ENCODE data around the gene SYT2. TPM values are rescaled to one million over a fixed set of nuclear protein-coding genes. Genes with fewer than 3 reads are reported as not detected.

SYT2 gene
- total RNA-seq, 4 donors from 2014 or later = 0.11 to 0.19 TPM; not detected in 2

DNA sequence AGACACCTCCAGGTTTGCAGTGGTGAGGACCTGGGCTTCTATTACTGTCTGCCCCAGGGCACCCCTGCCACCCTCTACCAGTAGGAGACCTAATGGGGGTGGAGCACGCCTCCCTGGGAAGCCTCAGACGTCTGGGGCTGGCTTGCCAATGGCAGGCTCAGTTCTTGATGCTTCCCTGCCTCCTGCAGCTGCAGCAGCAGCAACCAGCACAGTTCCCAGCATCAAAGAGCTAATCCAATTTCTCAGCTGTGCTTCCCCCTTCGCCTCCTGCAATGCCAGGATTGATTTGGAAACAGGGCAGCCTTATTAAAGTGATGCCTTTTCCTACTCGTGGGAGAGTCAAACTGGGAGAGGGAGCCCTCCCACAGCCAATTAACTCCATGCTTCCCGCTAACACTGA, 8.2 kb downstream of the SYT2 start:
- intact Hi-C loops (cut with DNase I) = no loop called here
- Histone ChIP-seq H3K27ac (replicated peaks in 1 of 4) (no peak overlapping the region), H3K27me3 (peaks cover 0 to 73% (median 0%) of the 10 kb centered on the region in 4 donors), H3K36me3 (no peaks in the 10 kb centered on the region), H3K9me3 (no peaks in the 10 kb centered on the region), H3K4me1 (no peaks in the 10 kb centered on the region), H3K4me3 (no peak overlapping the region)
- no peak for DNase-seq (ENCODE audit: extremely low spot score)
- 69% methylated on average over 3 of the region's 5 CpGs for WGBS
- no peak for TF ChIP-seq POLR2A (IDR thresholded peaks at IDR 0.05; ENCODE audit: low read depth)
- TF ChIP-seq, protein P1, sequence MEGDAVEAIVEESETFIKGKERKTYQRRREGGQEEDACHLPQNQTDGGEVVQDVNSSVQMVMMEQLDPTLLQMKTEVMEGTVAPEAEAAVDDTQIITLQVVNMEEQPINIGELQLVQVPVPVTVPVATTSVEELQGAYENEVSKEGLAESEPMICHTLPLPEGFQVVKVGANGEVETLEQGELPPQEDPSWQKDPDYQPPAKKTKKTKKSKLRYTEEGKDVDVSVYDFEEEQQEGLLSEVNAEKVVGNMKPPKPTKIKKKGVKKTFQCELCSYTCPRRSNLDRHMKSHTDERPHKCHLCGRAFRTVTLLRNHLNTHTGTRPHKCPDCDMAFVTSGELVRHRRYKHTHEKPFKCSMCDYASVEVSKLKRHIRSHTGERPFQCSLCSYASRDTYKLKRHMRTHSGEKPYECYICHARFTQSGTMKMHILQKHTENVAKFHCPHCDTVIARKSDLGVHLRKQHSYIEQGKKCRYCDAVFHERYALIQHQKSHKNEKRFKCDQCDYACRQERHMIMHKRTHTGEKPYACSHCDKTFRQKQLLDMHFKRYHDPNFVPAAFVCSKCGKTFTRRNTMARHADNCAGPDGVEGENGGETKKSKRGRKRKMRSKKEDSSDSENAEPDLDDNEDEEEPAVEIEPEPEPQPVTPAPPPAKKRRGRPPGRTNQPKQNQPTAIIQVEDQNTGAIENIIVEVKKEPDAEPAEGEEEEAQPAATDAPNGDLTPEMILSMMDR (IDR thresholded peaks at IDR 0.05) = no peak
- TF ChIP-seq EP300 (IDR thresholded peaks at IDR 0.05) = no peak
- no peak for TF ChIP-seq POLR2AphosphoS5 (IDR thresholded peaks at IDR 0.05)

DNA sequence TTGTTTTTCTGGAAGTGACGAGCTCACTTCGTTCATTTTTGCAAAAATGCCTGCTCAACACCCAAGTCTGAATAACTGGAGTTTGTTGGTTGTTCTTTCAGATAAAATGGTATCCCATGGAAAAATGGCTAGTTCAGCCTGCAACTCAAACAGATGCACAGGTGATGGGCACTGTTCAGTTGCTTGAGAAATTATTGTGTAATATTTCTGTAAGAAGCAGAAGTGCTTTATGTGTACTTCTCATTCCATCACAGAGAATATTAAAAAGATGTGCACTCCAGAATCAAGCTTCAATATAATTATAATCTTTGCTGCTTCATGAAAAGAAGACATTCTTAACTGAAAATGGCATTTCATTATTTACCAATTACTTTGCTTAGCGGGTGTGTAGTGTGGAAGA, 9.1 kb downstream of the SYT2 start:
- TF ChIP-seq POLR2AphosphoS5 (IDR thresholded peaks at IDR 0.05) (no peak), POLR2A (IDR thresholded peaks at IDR 0.05; ENCODE audit: low read depth) (no peak), EP300 (IDR thresholded peaks at IDR 0.05) (no peak)
- TF ChIP-seq, protein P1 (IDR thresholded peaks at IDR 0.05) = no peak
- intact Hi-C loops (cut with DNase I) = no loop called here
- H3K27me3 ChIP-seq = peaks cover 0 to 74% (median under 1%) of the 10 kb centered on the region in 4 donors
- H3K36me3 ChIP-seq = no peaks in the 10 kb centered on the region
- H3K4me1 ChIP-seq = no peaks in the 10 kb centered on the region
- no peaks in the 10 kb centered on the region for H3K9me3 ChIP-seq
- no peak for DNase-seq (ENCODE audit: extremely low spot score)
- WGBS = 87% methylated on average over 3 of the region's 3 CpGs
- H3K27ac ChIP-seq (replicated peaks in 1 of 4) = no peak overlapping the region
- no peak overlapping the region for H3K4me3 ChIP-seq

DNA sequence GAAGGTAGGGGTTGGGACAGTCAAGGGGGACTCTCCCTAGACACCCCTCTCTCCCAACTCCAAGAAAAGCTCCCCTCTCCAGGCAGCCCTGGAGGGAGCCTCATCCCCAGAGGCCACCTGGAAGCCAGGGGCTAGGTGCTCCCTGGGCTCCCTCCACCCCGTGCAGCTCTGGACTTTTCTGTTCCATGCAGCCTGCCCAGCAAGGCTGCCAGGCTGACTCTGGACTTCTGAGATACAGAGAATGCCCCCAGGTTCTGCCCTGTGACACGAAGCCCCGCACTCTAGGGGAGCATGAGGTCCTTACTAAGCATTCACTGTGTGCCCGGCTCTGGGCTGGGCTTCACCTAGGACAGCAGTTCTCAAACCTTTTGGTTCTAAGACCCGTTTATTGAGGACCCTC, 10.2 kb downstream of the SYT2 start:
- no peak for DNase-seq (ENCODE audit: extremely low spot score)
- Histone ChIP-seq H3K27me3 (peaks cover 0 to 74% (median 2%) of the 10 kb centered on the region in 4 donors), H3K4me3 (no peak overlapping the region), H3K9me3 (no peaks in the 10 kb centered on the region), H3K27ac (replicated peaks in 1 of 4) (no peak overlapping the region), H3K36me3 (no peaks in the 10 kb centered on the region), H3K4me1 (no peaks in the 10 kb centered on the region)
- intact Hi-C loops (cut with DNase I) = no loop called here
- 71% methylated on average over 4 of the region's 5 CpGs for whole genome bisulfite sequencing
- no peak for TF ChIP-seq POLR2AphosphoS5 (IDR thresholded peaks at IDR 0.05)
- TF ChIP-seq, protein P1 (IDR thresholded peaks at IDR 0.05) = no peak
- no peak for TF ChIP-seq EP300 (IDR thresholded peaks at IDR 0.05)
- TF ChIP-seq POLR2A (IDR thresholded peaks at IDR 0.05; ENCODE audit: low read depth) = no peak

DNA sequence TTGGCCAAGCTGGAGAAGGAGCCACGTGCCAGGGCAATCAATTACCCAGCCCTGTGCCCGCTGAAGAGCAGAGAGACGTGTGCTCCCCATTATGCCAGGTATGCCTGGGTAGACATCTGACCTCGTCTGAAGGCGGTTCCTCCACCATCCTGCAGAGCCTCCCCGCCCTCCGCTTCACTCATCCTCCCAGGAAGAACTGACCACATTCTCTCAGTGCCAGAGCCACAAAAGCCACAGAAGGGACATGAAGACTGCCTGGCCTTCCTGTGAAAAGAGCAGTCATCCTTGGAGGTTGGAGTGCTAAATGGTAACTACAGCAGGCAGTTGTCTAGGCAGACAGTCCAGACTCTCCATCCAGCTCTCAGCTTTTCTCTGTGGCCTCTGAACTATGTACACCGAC, 12.0 kb downstream of the SYT2 start:
- Histone ChIP-seq H3K4me1 (no peaks in the 10 kb centered on the region), H3K36me3 (no peaks in the 10 kb centered on the region), H3K27ac (replicated peaks in 1 of 4) (no peak overlapping the region), H3K9me3 (no peaks in the 10 kb centered on the region), H3K27me3 (peaks cover 0 to 71% (median 2%) of the 10 kb centered on the region in 4 donors), H3K4me3 (no peak overlapping the region)
- 66% methylated on average over 8 of the region's 8 CpGs for WGBS
- DNase-seq (ENCODE audit: extremely low spot score) = no peak
- intact Hi-C loops (cut with DNase I) = no loop called here
- TF ChIP-seq, protein P1 (IDR thresholded peaks at IDR 0.05) = no peak
- TF ChIP-seq EP300 (IDR thresholded peaks at IDR 0.05) = no peak
- no peak for TF ChIP-seq POLR2AphosphoS5 (IDR thresholded peaks at IDR 0.05)
- TF ChIP-seq POLR2A (IDR thresholded peaks at IDR 0.05; ENCODE audit: low read depth) = no peak

DNA sequence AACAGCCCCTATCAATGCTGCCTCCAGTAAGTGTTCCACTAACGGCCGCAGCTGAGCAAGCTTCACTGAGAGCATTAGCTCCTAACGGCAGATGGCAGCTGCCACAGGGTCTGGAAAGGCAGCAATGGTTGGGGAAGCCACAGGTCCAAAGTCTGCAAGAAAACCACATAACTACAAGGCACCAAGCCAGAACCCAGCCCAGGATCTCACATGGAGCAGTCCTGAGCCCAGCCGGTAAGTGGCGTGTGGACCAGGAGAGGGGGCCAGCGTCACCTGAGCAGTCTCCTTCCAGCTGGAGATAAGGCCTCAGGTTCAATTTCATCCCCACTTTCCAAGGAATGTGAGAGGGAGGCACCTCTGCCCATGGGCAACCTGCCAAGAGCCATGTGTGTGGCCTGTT, 13.2 kb downstream of the SYT2 start:
- WGBS = 62% methylated on average over 3 of the region's 6 CpGs

More for the DNA sequence above, 13.2 kb downstream of the SYT2 start:
- no peak for DNase-seq (ENCODE audit: extremely low spot score)
- no peaks in the 10 kb centered on the region for H3K9me3 ChIP-seq
- no peak overlapping the region for H3K4me3 ChIP-seq
- H3K36me3 ChIP-seq = no peaks in the 10 kb centered on the region
- TF ChIP-seq EP300 (IDR thresholded peaks at IDR 0.05) (no peak), POLR2A (IDR thresholded peaks at IDR 0.05; ENCODE audit: low read depth) (no peak), POLR2AphosphoS5 (IDR thresholded peaks at IDR 0.05) (no peak)
- TF ChIP-seq, protein P1 (IDR thresholded peaks at IDR 0.05) = no peak
- H3K27ac ChIP-seq (replicated peaks in 1 of 4) = no peak overlapping the region
- H3K27me3 ChIP-seq = peaks cover 0 to 59% (median 2%) of the 10 kb centered on the region in 4 donors
- no peaks in the 10 kb centered on the region for H3K4me1 ChIP-seq
- intact Hi-C loops (cut with DNase I) = no loop called here

All from esophagus muscularis mucosa (tissue), 4 donors.